GM10847 (cell line): Measurements from ENCODE around the gene DRGX.

Experiments used
- POLR2A ChIP-seq: IDR thresholded peaks from 2 replicates; pipeline ENCODE4 v1.6.1; 2011; ENCODE audit not compliant: insufficient read length; ENCODE audit errors: extremely low read depth

DRGX gene

DNA sequence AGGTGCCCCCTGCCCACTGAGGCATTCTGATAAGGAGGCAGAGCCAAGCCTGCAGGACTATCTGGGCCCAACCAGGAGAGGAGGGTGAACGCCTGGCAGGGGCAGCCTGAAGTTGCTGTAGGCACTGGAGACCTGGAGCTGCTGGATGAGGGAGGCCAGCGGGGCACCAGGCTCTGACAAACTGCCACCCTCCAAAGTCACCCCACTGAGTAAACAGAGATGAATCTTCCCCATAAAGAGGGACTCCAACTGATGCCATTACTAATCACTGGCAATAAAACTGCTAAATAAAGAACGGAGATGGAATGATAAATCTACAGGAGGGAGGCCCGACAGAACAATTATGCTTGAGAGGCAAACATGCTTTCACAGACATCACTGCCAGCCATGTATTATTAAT is 44.2 kb downstream of the DRGX start:
- no peak for TF ChIP-seq POLR2A

DNA sequence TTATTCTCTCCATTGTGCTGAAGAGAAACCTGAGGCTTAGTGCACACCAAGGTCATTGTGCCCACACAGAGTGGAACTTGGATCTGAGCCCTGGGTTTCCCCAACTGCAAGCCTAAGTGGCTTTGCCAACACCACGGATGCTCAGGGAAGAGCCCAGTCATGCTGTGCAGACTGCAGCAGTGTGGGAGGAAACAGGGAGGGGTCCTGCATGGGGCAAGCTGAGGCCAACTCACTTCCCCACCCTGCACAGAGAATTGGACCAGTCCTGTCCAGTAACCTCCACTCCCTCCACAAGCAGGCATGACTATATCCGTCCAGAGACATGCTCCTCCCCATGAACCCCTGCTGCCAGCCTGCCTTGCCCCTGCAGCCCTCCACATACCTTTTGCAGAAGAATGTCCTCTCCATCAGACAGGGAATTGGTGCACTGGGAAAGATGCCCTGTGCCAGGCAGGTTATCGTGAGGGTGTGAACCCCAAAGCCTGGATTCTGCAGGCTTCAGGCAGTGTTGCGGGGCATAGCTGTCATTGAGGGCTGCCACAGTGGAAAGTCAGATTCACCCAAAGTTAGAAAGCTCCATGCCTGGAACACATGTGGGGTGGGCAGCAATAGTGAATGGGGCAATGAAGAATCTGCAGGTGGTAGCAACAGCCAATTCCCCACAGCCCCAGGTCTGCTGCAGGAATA is 44.9 kb downstream of the DRGX start:
- no peak for TF ChIP-seq POLR2A

GRCh38 chr10:49350138-49350537 is 45.8 kb downstream of the DRGX start:
- no peak for TF ChIP-seq POLR2A

- TF ChIP-seq POLR2A: no peak
Measured at GRCh38 chr10:49349390-49349789, 46.5 kb downstream of the DRGX start.

DNA sequence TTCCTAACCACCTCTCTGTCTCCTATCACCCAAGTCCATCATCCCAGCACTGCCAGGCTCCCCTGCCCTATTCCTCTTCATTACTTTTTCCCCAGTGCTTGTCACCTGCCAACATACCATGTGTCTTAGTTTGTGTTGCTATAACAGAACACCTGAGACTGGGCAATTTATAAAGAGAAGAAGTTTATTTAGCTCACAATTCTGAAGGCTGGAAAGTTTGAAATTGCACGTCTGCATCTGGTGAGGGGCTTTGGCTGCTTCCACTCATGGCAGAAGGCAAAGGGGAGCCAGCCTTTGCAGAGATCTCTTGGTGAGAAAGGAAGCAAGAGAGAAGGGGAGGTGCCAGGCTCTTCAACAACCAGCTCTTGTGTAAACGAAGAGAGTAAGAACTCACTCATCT is 47.3 kb downstream of the DRGX start:
- TF ChIP-seq POLR2A: no peak

- no peak for TF ChIP-seq POLR2A
Measured at GRCh38 chr10:49347827-49348226, 48.1 kb downstream of the DRGX start.

DNA sequence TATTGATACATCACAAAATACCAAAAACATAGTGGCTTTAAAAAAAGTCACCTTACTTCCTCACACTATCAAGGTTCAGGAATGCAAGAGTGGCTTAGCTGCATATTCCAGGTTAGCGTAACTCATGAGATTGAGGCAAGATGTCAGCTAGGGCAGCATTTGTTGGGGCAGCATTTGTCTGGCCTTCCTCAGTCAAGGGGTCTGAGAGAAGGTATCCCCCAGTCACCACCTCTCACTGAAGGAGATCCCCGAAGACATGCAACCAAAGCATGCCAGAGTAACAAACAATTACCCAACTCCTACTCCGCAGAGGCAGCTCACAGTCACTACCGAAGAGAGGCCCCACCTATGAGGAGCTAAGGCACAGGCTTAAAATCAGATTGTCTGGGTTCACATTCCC is 48.5 kb downstream of the DRGX start:
- no peak for TF ChIP-seq POLR2A

DNA sequence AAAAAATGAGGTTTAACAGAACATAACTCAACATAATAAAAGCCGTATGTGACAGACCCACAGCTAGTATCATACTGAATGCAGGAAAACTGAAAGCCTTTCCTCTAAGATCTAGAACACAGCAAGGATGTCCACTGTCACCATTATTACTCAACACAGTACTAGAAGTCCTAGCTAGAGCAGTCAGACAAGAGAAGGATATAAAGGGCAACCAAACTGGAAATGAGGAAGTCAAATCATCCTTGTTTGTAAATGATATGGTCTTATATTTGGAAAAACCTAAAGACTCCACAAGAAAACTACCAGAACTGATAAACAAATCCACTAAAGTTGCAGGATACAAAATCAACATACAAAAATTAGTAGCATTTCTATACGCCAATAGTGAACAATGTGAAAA is 51.0 kb downstream of the DRGX start:
- no peak for TF ChIP-seq POLR2A

DNA sequence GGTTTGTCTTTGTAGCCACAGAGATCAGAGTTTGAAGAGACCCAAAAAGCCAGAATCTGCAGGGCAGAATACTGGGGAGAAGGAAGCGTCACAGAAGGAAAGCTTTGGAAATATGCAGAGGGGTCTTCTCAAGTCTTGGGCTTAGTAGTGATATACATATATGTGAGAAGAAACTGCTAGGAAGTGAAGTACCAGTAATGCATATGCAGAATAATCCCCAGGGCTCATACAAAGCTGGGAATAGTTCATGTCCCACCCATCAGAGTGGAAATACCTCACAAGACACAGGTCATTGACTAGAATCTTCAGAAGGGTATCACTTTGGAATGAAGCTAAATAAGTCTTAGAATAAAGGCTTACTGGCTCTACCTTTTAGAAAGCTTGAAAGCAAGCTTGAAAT is 57.3 kb downstream of the DRGX start:
- TF ChIP-seq POLR2A: no peak

DNA sequence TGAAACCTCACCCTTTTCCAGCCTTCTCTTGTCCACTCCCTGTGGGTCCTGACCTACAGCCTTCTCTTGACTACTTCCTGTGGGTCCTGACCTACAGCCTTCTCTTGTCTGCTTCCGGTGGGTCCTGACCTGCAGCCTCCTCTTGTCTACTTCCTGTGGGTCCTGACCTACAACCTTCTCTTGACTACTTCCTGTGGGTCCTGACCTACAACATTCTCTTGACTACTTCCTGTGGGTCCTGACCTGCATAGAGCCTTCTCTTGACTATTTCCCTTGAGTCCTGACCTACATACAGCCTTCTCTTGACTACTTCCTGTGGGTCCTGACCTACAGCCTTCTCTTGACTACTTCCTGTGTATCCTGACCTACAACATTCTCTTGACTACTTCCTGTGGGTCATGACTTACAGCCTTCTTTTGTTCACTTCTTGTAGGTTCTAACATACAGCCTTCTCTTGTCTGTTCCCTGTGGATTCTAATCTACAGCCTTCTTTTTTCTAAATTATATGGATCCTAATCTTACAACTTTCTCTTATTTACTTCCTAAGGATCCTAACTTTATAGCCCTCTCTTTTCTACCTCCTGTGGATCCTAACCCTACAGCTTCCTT is 60.4 kb downstream of the DRGX start:
- TF ChIP-seq POLR2A: no peak

GRCh38 chr10:49334964-49335363 is 60.9 kb downstream of the DRGX start:
- TF ChIP-seq POLR2A: no peak

GRCh38 chr10:49333192-49333591 is 62.7 kb downstream of the DRGX start:
- TF ChIP-seq POLR2A: no peak

GRCh38 chr10:49332768-49333167 is 63.1 kb downstream of the DRGX start:
- TF ChIP-seq POLR2A: no peak

DNA sequence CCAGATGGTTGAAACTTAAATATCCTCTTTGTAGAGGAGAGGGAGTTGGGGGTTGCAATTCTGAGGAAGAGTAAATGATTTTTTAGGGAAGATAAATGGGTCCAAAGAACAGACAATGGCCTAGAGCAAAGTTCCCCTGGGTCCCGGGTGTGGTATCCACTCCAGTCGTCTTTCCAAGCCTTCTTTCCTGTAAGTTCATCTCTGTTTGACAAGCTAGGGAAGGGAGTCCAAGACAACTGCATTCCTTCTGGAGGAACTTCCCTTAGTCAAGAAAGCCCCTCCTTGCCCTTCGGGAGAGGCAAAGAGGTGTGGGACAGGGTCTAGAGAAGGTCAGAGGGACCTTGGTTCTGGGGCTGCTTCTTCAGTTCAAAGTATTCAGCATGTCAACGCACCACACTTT is 63.6 kb downstream of the DRGX start:
- no peak for TF ChIP-seq POLR2A

- TF ChIP-seq POLR2A: no peak
Measured at GRCh38 chr10:49331431-49331830, 64.5 kb downstream of the DRGX start.

DNA sequence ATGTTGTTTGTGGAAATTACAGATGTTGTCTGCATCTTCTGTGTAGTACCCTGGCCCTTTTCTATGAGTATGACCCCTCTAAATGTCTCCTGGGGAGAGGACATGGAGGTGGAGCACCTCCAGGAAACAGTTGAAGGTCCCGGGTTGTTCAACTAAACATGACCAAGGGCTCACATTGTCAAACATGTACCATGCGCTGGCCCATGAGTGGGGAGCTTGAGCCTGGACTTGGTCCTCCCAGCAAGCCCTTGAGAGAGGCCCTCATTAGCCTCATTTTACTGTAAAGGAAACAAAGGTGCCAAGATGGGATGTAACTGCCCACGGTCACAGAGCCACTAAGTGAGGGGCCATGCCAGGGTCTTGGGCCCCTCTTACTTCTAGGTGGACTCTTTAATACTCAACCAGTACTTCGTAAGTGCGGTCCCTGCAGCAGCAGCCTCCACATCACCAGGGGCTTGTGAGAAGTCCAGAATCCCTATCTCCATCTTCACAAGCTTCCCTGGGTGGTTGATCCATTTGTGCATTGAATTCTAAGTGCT is 65.7 kb downstream of the DRGX start:
- no peak for TF ChIP-seq POLR2A

DNA sequence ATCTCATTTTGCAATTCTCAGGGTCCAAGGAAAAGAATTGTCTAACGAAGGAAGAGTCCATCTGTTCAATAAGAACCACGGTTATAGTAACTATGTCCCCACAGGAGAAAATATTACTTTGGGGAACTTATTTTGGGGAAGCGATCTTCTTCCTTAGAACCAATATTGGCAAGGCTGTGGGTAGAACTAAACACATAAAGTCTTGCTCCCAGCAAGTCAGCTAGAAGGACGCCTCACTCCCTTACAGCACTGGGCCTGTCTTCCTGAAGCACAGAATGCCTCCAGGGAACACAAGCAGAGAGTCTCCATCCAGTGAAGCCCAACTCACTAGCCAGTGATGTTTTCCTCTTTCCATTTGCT is 66.8 kb downstream of the DRGX start:
- TF ChIP-seq POLR2A: no peak
